22Rv1 (cell line): Measurements from ENCODE around the gene CEP170B.
"Not testable (repeated sequence)": the region's sequence is repeated elsewhere in the genome, so short reads cannot be mapped to it uniquely, and the experiment has no call there.

ENCODE experiments used
- H3K27ac ChIP-seq: fragments of 450-650 bp; 2 replicates; pipeline ENCODE4 v1.5.1; 2017
- ZFX ChIP-seq: fragments of 450-650 bp; IDR thresholded peaks from 2 replicates; pipeline ENCODE4 v1.6.1; 2017; ENCODE audit warnings: antibody characterized with exemption, borderline replicate concordance
- TF ChIP-seq, protein P1 (sequence below): fragments of 450-650 bp; IDR thresholded peaks from 2 replicates; pipeline ENCODE4 v1.5.1; 2017; ENCODE audit warnings: mild to moderate bottlenecking

The CEP170B gene

DNA sequence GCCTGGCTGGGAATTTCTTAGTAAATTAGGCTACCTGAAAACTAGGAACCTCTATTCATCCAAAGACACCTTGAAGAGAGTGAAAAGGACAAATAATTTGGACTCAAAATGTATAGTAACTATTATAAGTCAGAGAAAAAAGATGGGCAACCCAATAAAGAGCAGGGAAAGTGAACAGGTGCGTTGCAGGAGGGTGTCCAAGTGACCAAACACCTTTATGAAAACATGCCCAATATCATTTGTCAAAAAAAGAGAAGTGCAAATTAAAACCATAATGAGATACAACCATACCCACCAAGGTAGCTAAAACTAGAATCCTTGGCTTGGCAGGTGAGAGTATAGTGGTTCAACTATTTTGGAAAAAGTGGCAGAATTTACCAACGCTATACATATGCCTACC lies 34.7 kb downstream of the CEP170B start:
- no peak overlapping the region for H3K27ac ChIP-seq
- TF ChIP-seq, protein P1, sequence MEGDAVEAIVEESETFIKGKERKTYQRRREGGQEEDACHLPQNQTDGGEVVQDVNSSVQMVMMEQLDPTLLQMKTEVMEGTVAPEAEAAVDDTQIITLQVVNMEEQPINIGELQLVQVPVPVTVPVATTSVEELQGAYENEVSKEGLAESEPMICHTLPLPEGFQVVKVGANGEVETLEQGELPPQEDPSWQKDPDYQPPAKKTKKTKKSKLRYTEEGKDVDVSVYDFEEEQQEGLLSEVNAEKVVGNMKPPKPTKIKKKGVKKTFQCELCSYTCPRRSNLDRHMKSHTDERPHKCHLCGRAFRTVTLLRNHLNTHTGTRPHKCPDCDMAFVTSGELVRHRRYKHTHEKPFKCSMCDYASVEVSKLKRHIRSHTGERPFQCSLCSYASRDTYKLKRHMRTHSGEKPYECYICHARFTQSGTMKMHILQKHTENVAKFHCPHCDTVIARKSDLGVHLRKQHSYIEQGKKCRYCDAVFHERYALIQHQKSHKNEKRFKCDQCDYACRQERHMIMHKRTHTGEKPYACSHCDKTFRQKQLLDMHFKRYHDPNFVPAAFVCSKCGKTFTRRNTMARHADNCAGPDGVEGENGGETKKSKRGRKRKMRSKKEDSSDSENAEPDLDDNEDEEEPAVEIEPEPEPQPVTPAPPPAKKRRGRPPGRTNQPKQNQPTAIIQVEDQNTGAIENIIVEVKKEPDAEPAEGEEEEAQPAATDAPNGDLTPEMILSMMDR: no peak
- TF ChIP-seq ZFX: no peak

DNA sequence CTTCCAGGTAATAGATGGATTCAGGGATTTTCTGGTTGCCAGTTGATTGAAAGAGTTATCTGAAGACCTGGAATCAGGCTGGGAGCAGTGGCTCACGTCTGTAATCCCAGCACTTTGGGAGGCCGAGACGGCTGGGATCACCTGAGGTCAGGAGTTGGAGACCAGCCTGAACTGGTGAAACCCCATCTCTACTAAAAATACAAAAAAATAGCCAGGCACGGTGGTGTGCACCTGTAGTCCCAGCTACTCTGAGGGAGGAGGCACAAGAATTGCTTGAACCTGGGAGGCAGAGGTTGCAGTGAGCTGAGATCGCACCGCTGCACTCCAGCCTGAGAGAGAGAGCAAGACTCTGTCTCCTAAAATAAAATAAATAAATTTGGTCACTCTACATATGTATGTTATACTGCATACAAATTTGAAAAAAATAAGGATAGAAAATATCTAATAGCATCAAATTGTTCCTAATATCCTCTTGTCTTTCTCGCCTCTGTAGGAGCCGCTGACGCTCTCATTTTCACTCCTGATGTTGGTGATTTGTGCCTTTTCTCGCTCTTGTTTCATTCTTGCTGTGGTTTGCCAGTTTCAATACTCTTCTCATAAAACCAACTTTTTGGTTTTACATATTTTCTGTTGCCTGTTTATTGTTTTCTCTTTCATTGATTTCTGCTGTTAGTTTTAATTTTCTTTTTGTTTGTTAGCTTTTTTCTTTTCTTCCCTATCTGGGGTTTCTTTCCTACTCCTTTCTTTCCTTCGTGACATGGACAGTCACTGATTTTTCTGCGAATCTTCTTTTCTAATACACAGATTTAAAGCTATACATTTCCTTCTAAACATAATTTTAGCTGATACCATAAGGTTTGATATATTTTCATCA lies 35.8 kb downstream of the CEP170B start:
- TF ChIP-seq, protein P1: no peak
- TF ChIP-seq ZFX: no peak
- no peak overlapping the region for H3K27ac ChIP-seq

DNA sequence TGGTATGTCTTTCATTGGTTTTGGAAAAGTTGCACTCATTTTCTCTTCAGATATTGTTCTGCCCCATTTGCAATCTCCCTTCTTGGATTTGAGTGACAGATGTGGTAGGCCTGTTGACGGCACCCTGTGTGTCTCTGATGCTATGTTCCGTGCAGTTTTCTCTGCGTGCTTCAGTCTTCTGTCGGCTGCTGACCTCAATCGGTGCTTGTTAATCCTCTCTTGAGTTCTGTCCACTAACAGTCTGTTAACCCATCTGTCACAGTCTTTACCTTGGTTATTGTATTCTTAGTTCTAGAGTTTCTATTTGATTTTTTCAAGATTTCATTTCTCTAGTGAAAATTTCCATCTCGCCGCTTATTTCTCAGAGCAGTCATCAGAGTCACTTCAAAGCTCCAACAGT lies 38.9 kb downstream of the CEP170B start:
- H3K27ac ChIP-seq: no peak overlapping the region
- TF ChIP-seq ZFX: no peak
- TF ChIP-seq, protein P1: no peak

DNA sequence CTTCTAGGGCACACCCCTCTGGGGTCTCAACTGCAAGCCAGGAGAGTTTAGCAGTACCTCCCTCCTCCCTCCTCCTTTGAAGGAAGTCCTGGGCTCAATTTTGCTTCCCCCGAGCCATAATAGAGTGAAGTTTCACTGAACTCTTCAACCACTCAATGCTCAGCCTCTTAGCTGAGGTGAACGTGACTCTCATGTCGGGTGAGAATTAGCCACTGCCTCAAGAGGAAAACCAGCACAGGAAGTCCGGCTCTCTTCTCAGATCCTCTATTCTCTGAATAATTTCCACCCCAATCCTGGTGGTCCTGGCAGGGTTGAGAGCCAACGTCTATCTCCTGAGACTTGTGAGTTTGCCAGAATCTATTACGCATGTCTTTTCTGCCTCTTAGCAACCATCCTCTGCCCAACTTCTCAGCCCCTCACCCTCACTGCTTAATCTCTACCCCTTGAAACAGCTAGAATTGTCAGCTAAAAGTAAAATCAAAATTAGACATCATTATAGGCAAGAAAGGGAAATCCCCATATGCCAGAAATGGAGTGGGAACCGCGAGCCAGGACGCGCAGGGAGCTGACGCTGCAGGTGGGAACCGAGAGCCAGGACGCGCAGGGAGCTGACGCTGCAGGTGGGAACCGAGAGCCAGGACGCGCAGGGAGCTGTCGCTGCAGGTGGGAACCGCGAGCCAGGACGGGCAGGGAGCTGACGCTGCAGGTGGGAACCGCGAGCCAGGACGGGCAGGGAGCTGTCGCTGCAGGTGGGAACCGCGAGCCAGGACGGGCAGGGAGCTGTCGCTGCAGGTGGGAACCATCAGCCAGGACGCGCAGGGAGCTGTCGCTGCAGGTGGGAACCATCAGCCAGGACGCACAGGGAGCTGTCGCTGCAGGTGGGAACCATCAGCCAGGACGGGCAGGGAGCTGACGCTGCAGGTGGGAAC lies 39.8 kb downstream of the CEP170B start:
- H3K27ac ChIP-seq: not testable (repeated sequence)

DNA sequence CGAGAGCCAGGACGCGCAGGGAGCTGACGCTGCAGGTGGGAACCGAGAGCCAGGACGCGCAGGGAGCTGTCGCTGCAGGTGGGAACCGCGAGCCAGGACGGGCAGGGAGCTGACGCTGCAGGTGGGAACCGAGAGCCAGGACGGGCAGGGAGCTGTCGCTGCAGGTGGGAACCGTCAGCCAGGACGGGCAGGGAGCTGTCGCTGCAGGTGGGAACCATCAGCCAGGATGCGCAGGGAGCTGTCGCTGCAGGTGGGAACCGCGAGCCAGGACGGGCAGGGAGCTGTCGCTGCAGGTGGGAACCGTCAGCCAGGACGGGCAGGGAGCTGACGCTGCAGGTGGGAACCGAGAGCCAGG lies 40.5 kb downstream of the CEP170B start:
- not testable (repeated sequence) for H3K27ac ChIP-seq

DNA sequence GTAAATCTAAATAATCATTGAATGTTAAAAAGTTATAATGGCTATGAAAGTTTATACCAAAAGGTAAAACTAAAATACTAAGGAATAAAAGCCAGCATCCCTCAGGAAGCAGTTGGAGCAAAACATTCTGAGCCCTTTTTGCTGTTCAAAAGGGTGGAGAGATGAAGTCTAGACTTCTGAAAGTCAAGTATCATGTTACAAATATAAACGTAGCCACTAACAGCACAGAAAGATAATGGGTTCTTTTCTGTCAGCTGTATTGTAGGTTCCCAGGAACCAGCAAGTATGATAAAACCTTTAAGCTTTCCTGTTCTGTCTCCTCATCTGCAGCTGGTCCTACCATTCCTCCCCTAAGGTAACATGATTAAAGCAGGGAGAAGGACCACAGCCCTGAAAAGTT lies 43.2 kb downstream of the CEP170B start:
- TF ChIP-seq, protein P1: no peak
- no peak for TF ChIP-seq ZFX
- H3K27ac ChIP-seq: no peak overlapping the region

DNA sequence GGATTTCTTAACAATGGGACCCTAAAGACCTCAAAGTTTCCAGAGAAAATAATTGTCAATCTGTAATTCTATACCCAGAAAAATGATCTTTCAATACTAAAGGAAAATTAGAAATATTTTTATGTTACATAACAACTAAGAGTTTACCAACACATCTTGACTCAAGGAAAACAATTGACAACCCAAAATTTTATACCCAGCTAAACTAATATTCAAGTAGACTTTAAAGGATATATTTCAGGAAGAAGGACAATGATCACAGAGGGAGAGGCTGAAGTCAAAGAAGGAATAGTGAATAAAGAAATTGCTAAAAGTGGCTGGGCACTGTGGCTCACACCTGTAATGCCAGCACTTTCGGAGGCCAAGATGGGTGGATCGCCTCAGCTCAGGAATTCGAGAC lies 47.0 kb downstream of the CEP170B start:
- no peak overlapping the region for H3K27ac ChIP-seq
- TF ChIP-seq, protein P1: no peak
- TF ChIP-seq ZFX: no peak

DNA sequence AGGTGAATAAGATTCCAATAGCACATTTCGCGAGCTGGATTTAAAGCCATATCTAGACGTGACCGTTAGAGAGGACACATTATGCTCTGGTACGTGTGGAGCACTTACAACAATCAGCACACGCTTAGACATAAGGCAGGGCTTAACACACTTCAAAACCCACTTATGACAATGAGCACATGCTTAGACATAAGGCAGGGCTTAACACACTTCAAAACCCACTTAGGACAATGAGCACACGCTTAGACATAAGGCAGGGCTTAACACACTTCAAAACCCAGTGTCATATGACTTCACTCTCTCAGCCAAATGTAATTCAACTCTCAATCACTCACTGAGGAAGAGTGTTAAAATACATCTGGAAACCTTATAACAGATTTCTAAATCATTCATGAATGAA lies 48.4 kb downstream of the CEP170B start:
- TF ChIP-seq, protein P1: no peak
- TF ChIP-seq ZFX: no peak
- no peak overlapping the region for H3K27ac ChIP-seq
